Tibial nerve (tissue), 4 donors: ENCODE data around the gene FCGR3A. TPM values are rescaled to one million over a fixed set of nuclear protein-coding genes. Genes with fewer than 3 reads are reported as not detected.
A peak's percentile ranks its signal among the peaks of the same experiment; 100 is the strongest.
"Not testable (repeated sequence)": the region's sequence is repeated elsewhere in the genome, so short reads cannot be mapped to it uniquely, and the experiment has no call there.

ENCODE experiments used
- DNase-seq, 2 donors: peaks; one replicate each; pipeline ENCODE4 v3.0.0-alpha.2; 2019; ENCODE audit warnings: low spot score in 2 of 2
- H3K27ac ChIP-seq, 4 donors: fragments of 200-600 bp; sonication (generic) in 3 of 4; one replicate each; pipeline ENCODE4 v1.5.1; 2017 to 2019; ENCODE audit warnings: mild to moderate bottlenecking in 1 of 4
- H3K27me3 ChIP-seq, 2 donors: fragments of 200-600 bp; sonication (generic) in 1 of 2; one replicate each; pipeline versions ENCODE4 v1.5.1 to v1.6.0; 2017 to 2019
- H3K36me3 ChIP-seq, 3 donors: fragments of 200-600 bp; sonication (generic); one replicate each; pipeline ENCODE4 v1.5.1; 2018 to 2019
- H3K4me1 ChIP-seq, 4 donors: fragments of 200-600 bp; sonication (generic) in 3 of 4; one replicate each; pipeline ENCODE4 v1.5.1; 2017 to 2019
- H3K4me3 ChIP-seq, 4 donors: fragments of 200-600 bp; sonication (generic) in 3 of 4; one replicate each; pipeline ENCODE4 v1.5.1; 2017 to 2019; ENCODE audit warnings: mild to moderate bottlenecking in 1 of 4, moderate library complexity in 1 of 4
- H3K9me3 ChIP-seq, 4 donors: fragments of 200-600 bp; sonication (generic) in 3 of 4; one replicate each; pipeline ENCODE4 v1.5.1; 2017 to 2019
- CTCF ChIP-seq, 5 experiments: fragments of 200-600 bp in 3 of 5; fragments of 450-650 bp in 2 of 5; sonication (generic) in 3 of 5; IDR thresholded peaks; one replicate each; pipeline ENCODE4 v1.5.1; 2016 to 2019; ENCODE audit warnings: antibody characterized with exemption in 5 of 5, mild to moderate bottlenecking in 3 of 5, moderate library complexity in 2 of 5
- EP300 ChIP-seq, 2 donors: sonication (generic); formaldehyde crosslinking; IDR thresholded peaks; one replicate each; pipeline ENCODE4 v1.6.1; 2017; ENCODE audit warnings: antibody characterized with exemption in 2 of 2, mild to moderate bottlenecking in 1 of 2
- POLR2A ChIP-seq, 2 donors: fragments of 450-650 bp; IDR thresholded peaks; one replicate each; pipeline ENCODE4 v1.6.1; 2017; ENCODE audit warnings: antibody characterized with exemption in 2 of 2, mild to moderate bottlenecking in 2 of 2, moderate library complexity in 2 of 2
- WGBS, 2 donors: methylation state at CpG; one replicate each; pipeline ENCODE4 v1.1.5; 2018; 5-methylcytosine and 5-hydroxymethylcytosine counted together
- total RNA-seq, 4 donors: library from RNA; depleted of rRNA; stranded (reverse); fragments of >200 nt; gene quantifications; one replicate each; pipeline ENCODE4 v1.1.0, GENCODE V29; 2016

Gene FCGR3A
- total RNA-seq, 4 donors from 2014 or later: 9.4 to 31.2 (median 22.1) TPM

DNA sequence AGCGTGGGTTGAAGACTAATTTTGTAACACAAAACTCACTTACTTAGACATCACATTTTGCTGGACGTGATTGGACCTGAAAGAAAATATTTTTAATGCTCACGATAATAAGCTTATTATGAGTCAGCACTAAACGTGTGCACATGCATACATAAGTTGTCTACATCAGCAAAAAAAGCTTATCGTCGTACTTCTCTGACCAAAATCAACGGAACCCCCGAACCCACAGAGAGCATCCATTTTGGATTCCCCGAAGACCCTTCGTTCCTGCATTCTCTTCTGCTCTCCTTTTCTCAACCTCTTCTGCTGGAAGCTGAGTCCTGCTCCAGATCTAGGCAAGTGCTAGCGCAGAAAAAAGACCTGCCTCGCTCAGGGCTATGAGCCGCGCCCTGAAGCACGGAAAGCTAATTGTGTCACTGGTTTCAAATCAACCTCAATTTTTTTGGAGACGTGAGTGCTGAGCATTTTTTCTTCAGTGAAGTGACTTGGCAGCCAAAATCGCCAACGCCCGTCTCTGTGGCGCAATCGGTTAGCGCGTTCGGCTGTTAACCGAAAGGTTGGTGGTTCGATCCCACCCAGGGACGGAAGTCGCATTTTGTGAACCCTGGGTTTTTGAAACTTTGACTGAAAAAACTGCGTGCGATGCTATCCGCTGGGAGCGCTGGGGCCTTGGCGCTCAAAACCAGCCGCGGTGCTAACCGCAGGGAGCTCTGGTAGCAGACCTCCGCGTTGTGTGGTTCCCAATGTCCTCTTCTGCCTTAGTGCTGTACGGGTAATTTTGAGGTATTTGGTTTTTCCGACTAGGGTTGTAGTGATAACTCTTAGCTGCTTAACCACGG is 9.7 kb downstream of the FCGR3A start:
- 5 to 8% methylated on average over 41 of the region's 41 CpGs for WGBS, 2 donors
- H3K9me3 ChIP-seq, H3K36me3 ChIP-seq, H3K27me3 ChIP-seq: not testable (repeated sequence)
- TF ChIP-seq EP300 (IDR thresholded peaks at IDR 0.05): peak; percentile 51 to 60
- peak in 1 of 2 donors; percentile 9 for TF ChIP-seq POLR2A (IDR thresholded peaks at IDR 0.05)
- peak; percentile 66 to 80 for DNase-seq
- Histone ChIP-seq H3K27ac (peak overlapping the region in 3 of 4 donors; percentile 74 to 79 (median 75)), H3K4me1 (peaks cover 0 to 11% (median 0%) of the 10 kb centered on the region in 4 donors), H3K4me3 (peak overlapping the region; percentile 28 to 64 (median 48))

DNA sequence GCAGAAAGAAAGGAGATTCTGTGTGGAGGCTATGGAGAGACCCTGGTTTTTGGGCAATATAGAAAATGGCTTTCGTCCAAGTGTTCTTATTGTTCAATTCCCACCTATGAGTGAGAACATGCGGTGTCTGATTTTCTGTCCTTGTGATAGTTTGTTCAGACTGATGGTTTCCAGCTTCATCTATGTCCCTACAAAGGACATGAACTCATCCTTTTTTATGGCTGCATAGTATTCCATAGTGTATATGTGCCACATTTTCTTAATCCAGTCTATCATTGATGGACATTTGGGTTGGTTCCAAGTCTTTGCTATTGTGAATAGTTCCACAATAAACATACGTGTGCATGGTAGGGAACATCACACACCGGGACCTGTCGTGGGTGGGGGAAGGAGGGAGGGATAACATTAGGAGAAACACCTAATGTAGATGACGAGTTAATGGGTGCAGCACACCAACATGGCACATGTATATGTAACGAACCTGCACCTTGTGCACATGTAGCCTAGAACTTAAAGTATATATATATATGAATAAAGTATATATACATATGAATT is 10.6 kb downstream of the FCGR3A start:
- H3K9me3 ChIP-seq, H3K27ac ChIP-seq, H3K4me3 ChIP-seq, DNase-seq, H3K27me3 ChIP-seq, H3K36me3 ChIP-seq: not testable (repeated sequence)
- peaks cover 0 to 11% (median 0%) of the 10 kb centered on the region in 4 donors for H3K4me1 ChIP-seq
- 94 to 95% methylated on average over 7 of the region's 7 CpGs for WGBS, 2 donors

DNA sequence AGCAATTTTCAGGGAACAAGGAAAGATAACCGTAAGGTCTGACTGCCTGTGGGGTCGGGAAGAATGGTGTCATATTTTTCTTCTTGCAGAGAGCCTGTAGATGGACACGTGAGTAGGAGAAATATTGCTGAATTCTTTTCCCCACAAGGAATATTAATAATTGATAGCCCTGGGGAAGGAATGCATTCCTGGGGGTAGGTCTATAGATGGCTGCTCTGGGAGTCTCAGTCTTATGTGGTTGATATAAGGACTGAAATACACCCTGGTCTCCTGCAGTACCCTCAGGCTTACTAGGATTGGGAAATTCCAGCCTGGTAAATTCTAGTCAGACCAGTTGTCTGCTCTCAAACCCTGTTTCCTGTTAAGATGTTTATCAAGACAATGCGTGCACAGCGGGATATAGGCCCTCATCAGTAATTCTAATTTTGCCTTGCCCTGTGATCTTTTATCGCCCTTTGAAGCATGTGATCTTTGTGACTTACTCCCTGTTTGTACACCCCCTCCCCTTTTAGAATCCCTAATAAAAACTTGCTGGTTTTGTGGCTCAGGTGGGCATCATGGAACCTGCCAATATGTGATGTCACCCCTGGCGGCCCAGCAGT is 12.4 kb downstream of the FCGR3A start:
- H3K27me3 ChIP-seq, H3K27ac ChIP-seq, DNase-seq, H3K9me3 ChIP-seq, H3K36me3 ChIP-seq, H3K4me3 ChIP-seq: not testable (repeated sequence)
- peaks cover 0 to 22% (median 7%) of the 10 kb centered on the region in 4 donors for H3K4me1 ChIP-seq
- 85 to 87% methylated on average over 7 of the region's 7 CpGs for WGBS, 2 donors

DNA sequence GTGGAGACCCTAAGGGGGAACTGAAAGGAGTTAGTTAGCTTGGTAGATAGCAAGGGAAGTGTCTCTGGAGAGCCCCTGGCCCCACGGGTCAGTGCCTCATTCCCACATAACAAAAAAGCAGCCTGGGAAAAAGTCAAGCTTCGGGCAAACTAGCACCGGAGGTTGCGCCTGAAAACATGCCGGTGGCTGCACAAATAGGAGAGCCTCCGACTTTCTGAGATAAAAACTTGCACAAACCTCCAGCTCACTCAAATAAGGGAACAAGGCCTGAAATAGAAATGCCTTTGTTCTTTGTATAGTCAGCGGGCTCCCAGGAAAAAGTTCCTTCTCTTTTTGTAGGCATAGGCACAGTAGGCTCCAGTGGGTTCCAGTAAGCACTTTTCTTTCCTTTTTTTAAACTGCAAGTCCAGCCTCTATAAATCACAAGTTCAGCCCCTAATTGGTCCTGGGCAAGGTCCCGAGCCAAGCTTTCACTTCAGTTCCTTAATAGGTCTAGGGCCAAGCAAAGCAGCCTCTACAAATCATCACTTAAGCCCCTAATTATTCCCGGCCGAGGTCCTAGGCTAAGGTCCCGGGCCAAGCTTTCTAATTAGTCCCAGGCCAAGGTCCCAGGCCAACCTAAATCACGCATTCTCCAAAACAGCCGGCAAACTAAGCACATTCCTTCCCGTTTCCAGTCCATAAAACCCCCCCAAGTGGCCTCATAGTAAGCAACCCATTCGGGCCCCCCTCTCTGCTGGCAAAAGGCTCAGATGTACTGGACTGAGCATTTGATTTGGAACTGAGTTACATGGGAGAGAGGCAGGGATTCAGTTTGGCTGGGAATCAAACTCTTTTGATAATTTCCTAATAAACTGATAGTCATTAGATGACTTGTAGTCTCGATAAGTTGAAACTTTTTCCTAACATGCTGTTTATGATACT is 16.7 kb downstream of the FCGR3A start:
- peak overlapping the region; percentile 33 to 97 (median 66) for H3K27ac ChIP-seq
- WGBS, 2 donors: 6 to 15% methylated on average over 15 to 16 of the region's 16 CpGs
- H3K27me3 ChIP-seq, H3K9me3 ChIP-seq, DNase-seq, H3K36me3 ChIP-seq: not testable (repeated sequence)
- peak overlapping the region; percentile 1 to 29 (median 18) for H3K4me3 ChIP-seq
- H3K4me1 ChIP-seq: peaks cover 0 to 24% (median 13%) of the 10 kb centered on the region in 4 donors
- peak in 1 of 2 donors; percentile 61 for TF ChIP-seq EP300 (IDR thresholded peaks at IDR 0.05)
- TF ChIP-seq POLR2A (IDR thresholded peaks at IDR 0.05): peak in 1 of 2 donors; percentile 22

GRCh38 chr1:161531986-161532643 is 17.5 kb downstream of the FCGR3A start:
- Histone ChIP-seq H3K4me3 (peak overlapping the region; percentile 1 to 75 (median 18)), H3K27ac (peak overlapping the region; percentile 33 to 97 (median 66)), H3K27me3 (no peaks in the 10 kb centered on the region), H3K36me3 (no peaks in the 10 kb centered on the region), H3K9me3 (no peaks in the 10 kb centered on the region), H3K4me1 (peaks cover 0 to 24% (median 13%) of the 10 kb centered on the region in 4 donors)
- 67 to 68% methylated on average over 22 of the region's 22 CpGs for WGBS, 2 donors
- no peak for DNase-seq
- no peak for TF ChIP-seq EP300 (IDR thresholded peaks at IDR 0.05)
- no peak for TF ChIP-seq POLR2A (IDR thresholded peaks at IDR 0.05)
- no peak for TF ChIP-seq CTCF (IDR thresholded peaks at IDR 0.05)

DNA sequence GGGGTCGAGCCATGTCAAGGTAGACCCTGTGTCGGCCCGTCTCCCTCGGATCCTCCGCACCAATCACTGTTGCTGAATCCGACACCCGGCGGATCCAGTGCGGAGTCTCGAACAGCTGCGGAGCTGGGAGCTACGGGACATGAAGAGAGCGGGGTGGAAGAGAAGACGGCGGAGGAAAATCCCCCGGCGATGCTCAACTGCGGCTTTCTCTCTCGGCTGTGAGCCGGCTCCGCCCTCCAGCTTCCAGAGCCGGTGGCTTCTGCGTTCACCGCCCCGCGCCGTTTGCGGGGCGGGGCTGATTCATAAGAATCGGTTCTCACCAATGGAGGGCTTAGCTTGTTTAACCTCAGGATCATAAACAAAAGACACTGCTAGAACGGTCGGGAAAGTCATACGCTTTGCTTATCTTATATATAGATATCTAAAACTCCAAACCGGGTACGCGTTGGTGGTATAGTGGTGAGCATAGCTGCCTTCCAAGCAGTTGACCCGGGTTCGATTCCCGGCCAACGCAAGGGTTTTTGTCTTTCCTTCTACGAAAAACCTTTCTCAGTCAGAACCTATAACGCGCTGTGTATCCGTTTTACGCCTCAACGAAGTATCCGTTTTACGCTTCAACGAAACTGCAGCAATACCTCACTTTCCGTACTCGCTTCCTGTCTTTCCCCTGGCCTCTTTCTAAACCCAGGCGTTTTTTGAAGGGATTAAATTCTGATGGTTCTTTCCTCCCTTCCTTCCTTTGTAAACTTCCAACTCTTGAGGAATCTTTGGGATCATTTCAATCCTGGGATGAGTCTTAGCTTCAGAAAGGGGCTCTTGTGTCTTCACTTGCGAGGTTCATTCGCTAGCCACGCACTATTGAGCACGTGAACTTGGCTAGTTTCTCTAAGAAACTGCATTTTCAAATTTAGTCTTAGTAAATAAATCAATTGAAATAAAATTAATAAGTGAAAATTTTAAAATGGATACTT is 18.7 kb downstream of the FCGR3A start:
- not testable (repeated sequence) for H3K27me3 ChIP-seq, H3K36me3 ChIP-seq, H3K9me3 ChIP-seq
- Histone ChIP-seq H3K4me3 (peak overlapping the region; percentile 73 to 76 (median 74)), H3K27ac (peak overlapping the region; percentile 86 to 97 (median 90)), H3K4me1 (peaks cover 0 to 24% (median 13%) of the 10 kb centered on the region in 4 donors)
- TF ChIP-seq EP300 (IDR thresholded peaks at IDR 0.05) (peak in 1 of 2 donors; percentile 58), POLR2A (IDR thresholded peaks at IDR 0.05) (peak in 1 of 2 donors; percentile 26)
- WGBS, 2 donors: 4 to 6% methylated on average over 43 to 52 of the region's 56 CpGs
- peak; percentile 78 to 84 for DNase-seq
